ENCODE measurements around the gene NREP.

- TF ChIP-seq FOXK1 (CRISPR knock-in tag; IDR thresholded peaks at IDR 0.05): no peak
- TF ChIP-seq ATF2 (CRISPR knock-in tag; IDR thresholded peaks at IDR 0.05; ENCODE audit: borderline replicate concordance, low read depth): no peak
- TF ChIP-seq CTCF (IDR thresholded peaks at IDR 0.05): no peak
- TF ChIP-seq ATF1 (CRISPR knock-in tag; IDR thresholded peaks at IDR 0.05): no peak
- no peak for TF ChIP-seq NR3C1 (CRISPR knock-in tag; conservative IDR thresholded peaks at IDR 0.05; ENCODE audit: low read depth)
Observed at GRCh38 chr5:111792471-111793058, 35.6 kb upstream of the NREP start.

Data from WTC11 (cell line).